CD14-positive monocyte (primary cell): ENCODE measurements around the gene CFAP70. TPM values are rescaled to one million over a fixed set of nuclear protein-coding genes. Genes with fewer than 3 reads are reported as not detected.
A peak's percentile ranks its signal among the peaks of the same experiment; 100 is the strongest.

Experiments
- DNase-seq, 3 donors: peaks; one replicate each; pipeline ENCODE4 v3.0.0-alpha.2; 2011 to 2022
- H2AFZ ChIP-seq: 2 replicates; pipeline ENCODE4 v1.6.0; 2012; ENCODE audit warnings: mild to moderate bottlenecking, low read depth, low read length, inconsistent platforms; ENCODE audit not compliant: insufficient read depth, poor library complexity, severe bottlenecking
- H3K27ac ChIP-seq, 2 donors: 1 replicate in 1 of 2; 2 replicates in 1 of 2; pipeline ENCODE4 v1.5.1; 2012 to 2013; ENCODE audit warnings: low read length in 2 of 2, control low read depth in 1 of 2, inconsistent platforms in 1 of 2, low read depth in 1 of 2, mild to moderate bottlenecking in 1 of 2
- H3K27me3 ChIP-seq, 2 donors: one replicate each; pipeline versions ENCODE4 v1.6.0 to v1.6.1; 2011 to 2013; ENCODE audit warnings: low read length in 2 of 2; ENCODE audit not compliant: control insufficient read depth in 2 of 2, insufficient read depth in 2 of 2
- H3K36me3 ChIP-seq, 2 donors: replicated peaks in 1 of 2; 1 replicate in 1 of 2; 2 replicates in 1 of 2; pipeline versions ENCODE4 v1.5.1 to v1.6.1; 2012 to 2013; ENCODE audit warnings: low read length in 2 of 2, control low read depth in 1 of 2, inconsistent platforms in 1 of 2, mild to moderate bottlenecking in 1 of 2; ENCODE audit not compliant: insufficient read depth in 2 of 2, control insufficient read depth in 1 of 2
- H3K4me1 ChIP-seq, 2 donors: 1 replicate in 1 of 2; 2 replicates in 1 of 2; pipeline versions ENCODE4 v1.5.1 to v1.6.1; 2012 to 2013; ENCODE audit warnings: low read length in 2 of 2, control low read depth in 1 of 2, inconsistent platforms in 1 of 2, mild to moderate bottlenecking in 1 of 2, moderate library complexity in 1 of 2; ENCODE audit not compliant: insufficient read depth in 2 of 2, control insufficient read depth in 1 of 2
- H3K4me2 ChIP-seq: replicated peaks from 2 replicates; pipeline ENCODE3; 2012; ENCODE audit warnings: low read length, moderate library complexity, mild to moderate bottlenecking; ENCODE audit not compliant: poor library complexity, severe bottlenecking; ENCODE audit errors: extremely low read depth
- H3K4me3 ChIP-seq, 3 experiments: fragments of 200-600 bp in 1 of 3; sonication (generic) in 1 of 3; replicated peaks in 1 of 3; 1 replicate in 2 of 3; 2 replicates in 1 of 3; pipeline ENCODE4 v1.5.1; 2011 to 2013; ENCODE audit warnings: low read length in 3 of 3, mild to moderate bottlenecking in 3 of 3, control low read depth in 2 of 3, low read depth in 2 of 3, inconsistent platforms in 1 of 3, moderate library complexity in 1 of 3
- H3K79me2 ChIP-seq: 2 replicates; pipeline ENCODE4 v1.6.0; 2012; ENCODE audit warnings: mild to moderate bottlenecking, control low read depth, inconsistent platforms, low read length, moderate library complexity; ENCODE audit not compliant: insufficient read depth
- H3K9ac ChIP-seq: 2 replicates; pipeline ENCODE4 v1.6.0; 2017; ENCODE audit warnings: low read length, mild to moderate bottlenecking; ENCODE audit not compliant: insufficient read depth, poor library complexity, severe bottlenecking
- H3K9me3 ChIP-seq, 2 donors: replicated peaks in 1 of 2; 1 replicate in 1 of 2; 2 replicates in 1 of 2; pipeline versions ENCODE4 v1.5.1 to v1.6.1; 2012 to 2013; ENCODE audit warnings: low read length in 2 of 2, control low read depth in 1 of 2; ENCODE audit not compliant: control insufficient read depth in 1 of 2, insufficient read depth in 1 of 2
- H4K20me1 ChIP-seq: 2 replicates; pipeline ENCODE4 v1.6.0; 2012; ENCODE audit warnings: mild to moderate bottlenecking, low read length, control low read depth, moderate library complexity; ENCODE audit not compliant: insufficient read depth
- H3K27ac Mint-ChIP-seq, 7 donors: one replicate each; pipeline ENCODE4 v1.8.0; 2020; ENCODE audit warnings: mild to moderate bottlenecking in 7 of 7, mixed read lengths in 7 of 7, moderate library complexity in 6 of 7, inconsistent platforms in 2 of 7
- H3K27me3 Mint-ChIP-seq, 3 donors: one replicate each; pipeline ENCODE4 v1.8.0; 2021 to 2022; ENCODE audit warnings: low read depth in 3 of 3, mild to moderate bottlenecking in 3 of 3, mixed read lengths in 3 of 3, moderate library complexity in 3 of 3, inconsistent platforms in 1 of 3
- H3K36me3 Mint-ChIP-seq, 2 donors: one replicate each; pipeline ENCODE4 v1.8.0; 2020; ENCODE audit warnings: mixed read lengths in 2 of 2, inconsistent platforms in 1 of 2, mild to moderate bottlenecking in 1 of 2
- H3K4me1 Mint-ChIP-seq: one replicate; pipeline ENCODE4 v1.8.0; 2020; ENCODE audit warnings: mild to moderate bottlenecking, mixed read lengths
- H3K4me3 Mint-ChIP-seq, 2 donors: one replicate each; pipeline ENCODE4 v1.8.0; 2020; ENCODE audit warnings: mild to moderate bottlenecking in 2 of 2, mixed read lengths in 2 of 2, moderate library complexity in 1 of 2
- H3K9me3 Mint-ChIP-seq, 7 donors: one replicate each; pipeline ENCODE4 v1.8.0; 2020 to 2022; ENCODE audit warnings: mixed read lengths in 7 of 7, mild to moderate bottlenecking in 6 of 7, moderate library complexity in 6 of 7, inconsistent platforms in 2 of 7
- WGBS: methylation state at CpG from one replicate; pipeline ENCODE4 v1.1.5; 2013; ENCODE audit warnings: missing lambda C conversion rate; ENCODE audit not compliant: insufficient coverage; 5-methylcytosine and 5-hydroxymethylcytosine counted together
- intact Hi-C, 2 donors: fragments of 100-400 bp; cut with micrococcal nuclease; formaldehyde crosslinking; loops; one replicate each; pipeline versions ENCODE4 v1.15.0 to v1.15.1; 2023
- polyA plus RNA-seq, 3 donors: library from polyadenylated mRNA; depleted of rRNA in 1 of 3; unstranded in 2 of 3; stranded (reverse) in 1 of 3; fragments of 300-500 nt in 2 of 3; fragments of >200 nt in 1 of 3; fragmentation: Illumina TruSeq in 2 of 3; gene quantifications; 1 replicate in 2 of 3; 2 replicates in 1 of 3; pipeline ENCODE4 v1.2.3, GENCODE V29; 2012 to 2021
- TF ChIP-seq, protein P1 (sequence below): fragments of 200-600 bp; IDR thresholded peaks from one replicate; pipeline ENCODE4 v1.8.0; 2022; ENCODE audit warnings: antibody characterized with exemption, mild to moderate bottlenecking

Gene CFAP70
- polyA plus RNA-seq, 3 donors = 0.13 to 1.1 TPM; not detected in 1

DNA sequence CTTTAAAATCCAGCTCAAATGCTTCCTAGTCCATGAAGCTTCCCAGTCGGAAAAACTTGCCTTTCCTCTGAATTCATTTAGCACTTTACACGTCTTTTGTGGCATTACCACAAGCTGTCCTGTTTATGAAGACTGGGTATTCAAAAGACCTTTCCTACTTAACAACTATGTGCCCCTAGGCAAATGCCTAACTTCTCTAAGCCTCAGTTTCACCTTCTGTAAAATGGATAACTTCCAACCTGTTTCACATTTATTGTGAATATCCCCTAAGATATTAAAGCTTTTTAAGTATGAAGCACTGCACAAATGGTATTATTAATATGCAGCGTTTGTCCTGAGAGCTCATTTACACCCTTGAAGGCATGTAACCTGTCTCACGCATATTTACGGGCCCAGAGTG is 843 bp downstream of the CFAP70 start:
- intact Hi-C loops = loop anchor here in 1 of 2 donors (10.0 kb wide), 1 partner anchor 113 kb away; the partner anchor contains the start of gene DNAJC9
- Mint-ChIP-seq H3K4me3 (peak overlapping the region; percentile 95 to 99), H3K27me3 (peaks cover 10 to 19% (median 16%) of the 10 kb centered on the region in 3 donors), H3K9me3 (no peaks in the 10 kb centered on the region), H3K4me1 (peaks cover 24% of the 10 kb centered on the region), H3K36me3 (no peaks in the 10 kb centered on the region), H3K27ac (no peak overlapping the region)
- peak overlapping the region; percentile 96 for H2AFZ ChIP-seq
- no peaks in the 10 kb centered on the region for H3K79me2 ChIP-seq
- peaks cover 11 to 20% of the 10 kb centered on the region in 2 donors for H3K4me1 ChIP-seq
- H3K36me3 ChIP-seq = no peaks in the 10 kb centered on the region
- H3K9me3 ChIP-seq = no peaks in the 10 kb centered on the region
- TF ChIP-seq, protein P1, sequence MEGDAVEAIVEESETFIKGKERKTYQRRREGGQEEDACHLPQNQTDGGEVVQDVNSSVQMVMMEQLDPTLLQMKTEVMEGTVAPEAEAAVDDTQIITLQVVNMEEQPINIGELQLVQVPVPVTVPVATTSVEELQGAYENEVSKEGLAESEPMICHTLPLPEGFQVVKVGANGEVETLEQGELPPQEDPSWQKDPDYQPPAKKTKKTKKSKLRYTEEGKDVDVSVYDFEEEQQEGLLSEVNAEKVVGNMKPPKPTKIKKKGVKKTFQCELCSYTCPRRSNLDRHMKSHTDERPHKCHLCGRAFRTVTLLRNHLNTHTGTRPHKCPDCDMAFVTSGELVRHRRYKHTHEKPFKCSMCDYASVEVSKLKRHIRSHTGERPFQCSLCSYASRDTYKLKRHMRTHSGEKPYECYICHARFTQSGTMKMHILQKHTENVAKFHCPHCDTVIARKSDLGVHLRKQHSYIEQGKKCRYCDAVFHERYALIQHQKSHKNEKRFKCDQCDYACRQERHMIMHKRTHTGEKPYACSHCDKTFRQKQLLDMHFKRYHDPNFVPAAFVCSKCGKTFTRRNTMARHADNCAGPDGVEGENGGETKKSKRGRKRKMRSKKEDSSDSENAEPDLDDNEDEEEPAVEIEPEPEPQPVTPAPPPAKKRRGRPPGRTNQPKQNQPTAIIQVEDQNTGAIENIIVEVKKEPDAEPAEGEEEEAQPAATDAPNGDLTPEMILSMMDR = no peak
- 30% methylated on average over 4 of the region's 5 CpGs for WGBS
- no peak for DNase-seq
- H3K4me2 ChIP-seq = peak overlapping the region; percentile 96
- peak overlapping the region; percentile 81 for H3K9ac ChIP-seq
- peak overlapping the region; percentile 46 to 77 (median 51) for H3K4me3 ChIP-seq
- H4K20me1 ChIP-seq = no peaks in the 10 kb centered on the region
- H3K27me3 ChIP-seq = peaks cover 2 to 5% of the 10 kb centered on the region in 2 donors
- H3K27ac ChIP-seq = peak overlapping the region in 1 of 2 donors; percentile 32

DNA sequence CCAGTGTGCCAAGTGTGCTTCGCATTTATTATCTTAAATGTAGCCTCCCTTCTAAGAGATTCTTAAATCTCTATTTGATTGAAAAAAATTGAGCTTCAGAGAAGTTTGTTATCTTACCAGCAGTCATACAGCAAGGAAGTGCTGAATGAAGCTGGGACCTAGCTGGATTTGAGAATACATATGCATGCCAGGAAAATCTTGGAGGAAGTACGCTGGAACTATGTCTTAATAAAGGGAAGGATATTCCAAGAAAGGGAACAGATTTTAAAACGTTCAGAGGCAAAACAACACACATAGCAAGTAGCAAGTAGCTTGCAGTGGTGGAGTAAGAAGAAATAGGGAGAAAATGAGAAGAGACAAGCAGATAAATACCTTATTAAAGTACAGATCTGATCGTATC is 1.5 kb downstream of the CFAP70 start:
- H3K4me1 ChIP-seq = peaks cover 11 to 14% of the 10 kb centered on the region in 2 donors
- peak overlapping the region; percentile 96 for H2AFZ ChIP-seq
- Mint-ChIP-seq H3K27ac (no peak overlapping the region), H3K36me3 (no peaks in the 10 kb centered on the region), H3K9me3 (no peaks in the 10 kb centered on the region), H3K4me1 (peaks cover 18% of the 10 kb centered on the region), H3K4me3 (peak overlapping the region in 1 of 2 donors; percentile 99), H3K27me3 (peaks cover 10 to 19% (median 16%) of the 10 kb centered on the region in 3 donors)
- H3K9me3 ChIP-seq = no peaks in the 10 kb centered on the region
- peaks cover 2 to 5% of the 10 kb centered on the region in 2 donors for H3K27me3 ChIP-seq
- no peak overlapping the region for H3K27ac ChIP-seq
- intact Hi-C loops = loop anchor here in 1 of 2 donors (10.0 kb wide), 1 partner anchor 112 kb away; the partner anchor contains the start of gene DNAJC9
- no peaks in the 10 kb centered on the region for H4K20me1 ChIP-seq
- WGBS = no CpG with 5 or more reads among the region's 4 CpGs
- no peak overlapping the region for H3K4me2 ChIP-seq
- no peaks in the 10 kb centered on the region for H3K36me3 ChIP-seq
- DNase-seq = no peak
- TF ChIP-seq, protein P1 = no peak
- H3K4me3 ChIP-seq = no peak overlapping the region
- H3K9ac ChIP-seq = no peak overlapping the region
- no peaks in the 10 kb centered on the region for H3K79me2 ChIP-seq
